ENCODE results near the gene PPFIA1. TPM values are rescaled to one million over a fixed set of nuclear protein-coding genes. Genes with fewer than 3 reads are reported as not detected.
"Not testable (repeated sequence)": the region's sequence is repeated elsewhere in the genome, so short reads cannot be mapped to it uniquely, and the experiment has no call there.

The PPFIA1 gene
- polyA plus RNA-seq, 3 donors from 2014 or later = 4.6 to 13.4 (median 6.3) TPM

- peaks cover 7 to 12% (median 10%) of the 10 kb centered on the region in 3 donors for H3K27me3 Mint-ChIP-seq (ENCODE audit: low read depth in 3 of 3)
- H3K9me3 Mint-ChIP-seq = no peaks in the 10 kb centered on the region
- no peak for DNase-seq
- no peaks in the 10 kb centered on the region for H3K36me3 Mint-ChIP-seq
- H3K4me1 Mint-ChIP-seq = no peaks in the 10 kb centered on the region
- no peak overlapping the region for H3K27ac Mint-ChIP-seq
- H3K4me3 Mint-ChIP-seq = no peak overlapping the region
Observed at GRCh38 chr11:70242885-70243284, 27.6 kb upstream of the PPFIA1 start.

DNA sequence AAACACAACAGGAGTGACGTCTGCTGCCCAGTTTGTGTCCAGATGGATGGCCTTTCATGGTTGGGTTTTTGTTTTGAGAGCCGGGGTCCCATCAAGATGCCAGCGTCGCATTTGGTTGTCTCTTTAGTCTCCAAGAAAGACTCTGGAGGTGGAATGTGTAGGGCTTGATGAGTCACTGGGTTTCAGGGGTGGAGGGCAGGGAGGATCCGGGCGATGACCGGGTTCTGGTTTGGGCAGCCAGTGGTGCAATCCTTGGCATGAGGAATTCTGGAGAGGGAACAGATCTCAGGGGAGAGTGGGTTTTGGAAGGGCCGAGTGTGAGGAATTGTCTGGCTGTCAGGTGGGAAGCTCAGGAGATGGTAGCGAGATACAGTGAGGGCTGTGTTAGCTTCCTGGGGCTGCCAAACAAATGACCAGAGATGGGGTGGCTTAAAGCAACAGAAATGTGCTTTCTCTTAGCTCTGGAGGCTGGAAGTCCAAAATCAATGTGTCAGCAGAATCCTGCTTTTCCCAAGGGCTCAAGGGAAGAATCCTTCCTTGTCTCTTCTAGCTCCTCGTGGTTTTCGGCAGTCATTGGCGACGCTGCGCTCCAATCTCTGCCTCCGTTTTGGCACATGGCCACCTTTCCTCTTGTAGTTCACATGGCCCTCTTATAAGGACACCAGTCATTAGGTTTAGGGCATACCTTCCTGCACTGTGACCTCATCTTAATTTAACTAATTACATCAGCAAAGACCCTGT is 26.4 kb upstream of the PPFIA1 start:
- Mint-ChIP-seq H3K4me3 (no peak overlapping the region), H3K36me3 (no peaks in the 10 kb centered on the region), H3K4me1 (no peaks in the 10 kb centered on the region), H3K27ac (no peak overlapping the region), H3K27me3 (ENCODE audit: low read depth in 3 of 3) (peaks cover 7 to 12% (median 10%) of the 10 kb centered on the region in 3 donors), H3K9me3 (no peaks in the 10 kb centered on the region)
- DNase-seq = no peak

DNA sequence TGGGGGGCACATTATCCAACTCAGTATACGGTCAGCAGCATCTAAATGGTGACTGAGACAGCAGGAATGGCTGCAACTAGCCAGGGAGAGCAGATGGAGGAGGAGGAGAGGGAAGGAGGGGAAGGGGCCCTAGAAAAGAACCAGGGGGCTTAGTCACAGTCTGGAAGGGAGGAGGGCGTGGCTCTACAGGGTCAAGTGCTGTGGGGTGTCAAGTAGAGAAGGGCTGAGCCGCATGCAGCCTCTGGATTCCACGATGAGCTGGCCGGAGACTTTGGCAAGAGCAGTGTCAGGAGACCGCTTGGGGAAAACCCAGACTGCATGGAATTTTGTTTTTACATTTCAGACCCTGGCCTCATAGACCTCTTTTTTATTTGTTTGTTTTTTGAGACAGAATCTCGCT is 25.8 kb upstream of the PPFIA1 start:
- Mint-ChIP-seq H3K27ac (no peak overlapping the region), H3K27me3 (ENCODE audit: low read depth in 3 of 3) (peaks cover 5 to 13% (median 8%) of the 10 kb centered on the region in 3 donors), H3K9me3 (no peaks in the 10 kb centered on the region), H3K36me3 (no peaks in the 10 kb centered on the region), H3K4me1 (no peaks in the 10 kb centered on the region), H3K4me3 (no peak overlapping the region)
- no peak for DNase-seq

GRCh38 chr11:70246196-70246595 is 24.3 kb upstream of the PPFIA1 start:
- Mint-ChIP-seq H3K27ac (no peak overlapping the region), H3K4me3 (no peak overlapping the region)

DNA sequence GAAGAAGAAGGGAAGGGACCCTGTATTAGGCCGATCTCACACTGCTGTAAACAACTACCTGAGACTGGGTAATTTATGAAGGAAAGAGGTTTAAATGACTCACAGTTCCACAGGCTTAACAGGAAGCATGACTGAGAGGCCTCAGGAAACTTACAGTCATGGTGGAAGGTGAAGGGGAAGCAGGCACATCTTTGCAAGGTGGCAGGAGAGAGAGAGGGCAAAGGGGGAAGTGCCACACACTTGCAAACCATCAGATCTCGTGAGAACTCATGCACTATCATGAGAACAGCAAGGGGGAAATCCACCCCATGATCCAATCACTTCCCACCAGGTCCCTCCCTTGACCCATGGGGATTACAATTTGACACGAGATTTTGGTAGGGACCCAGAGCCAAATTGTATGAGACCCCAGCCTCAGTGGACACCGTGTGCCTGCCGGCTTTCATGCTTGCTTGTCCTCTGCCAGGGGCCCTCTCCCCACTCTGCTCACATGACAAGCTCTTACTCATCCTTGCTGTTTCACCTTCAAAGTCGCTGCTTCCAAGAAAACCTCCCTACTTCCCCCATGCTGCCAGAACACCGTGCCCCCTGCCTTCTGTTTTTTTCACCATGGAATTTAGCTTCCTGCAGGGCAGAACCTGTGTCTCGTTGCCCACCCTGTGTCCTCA is 23.3 kb upstream of the PPFIA1 start:
- Mint-ChIP-seq H3K27me3 (ENCODE audit: low read depth in 3 of 3) (peaks cover 7 to 13% (median 8%) of the 10 kb centered on the region in 3 donors), H3K36me3 (no peaks in the 10 kb centered on the region), H3K27ac (no peak overlapping the region), H3K4me3 (no peak overlapping the region), H3K9me3 (no peaks in the 10 kb centered on the region), H3K4me1 (no peaks in the 10 kb centered on the region)
- DNase-seq = no peak

More at GRCh38 chr11:70246196-70246595, 24.3 kb upstream of the PPFIA1 start:
- Mint-ChIP-seq H3K27me3 (ENCODE audit: low read depth in 3 of 3) (peaks cover 7 to 13% (median 8%) of the 10 kb centered on the region in 3 donors), H3K36me3 (no peaks in the 10 kb centered on the region), H3K9me3 (no peaks in the 10 kb centered on the region), H3K4me1 (no peaks in the 10 kb centered on the region)
- no peak for DNase-seq

- H3K36me3 Mint-ChIP-seq = no peaks in the 10 kb centered on the region
- DNase-seq = no peak
- peaks cover 7 to 13% (median 11%) of the 10 kb centered on the region in 3 donors for H3K27me3 Mint-ChIP-seq (ENCODE audit: low read depth in 3 of 3)
- no peak overlapping the region for H3K27ac Mint-ChIP-seq
- H3K4me3 Mint-ChIP-seq = no peak overlapping the region
- no peaks in the 10 kb centered on the region for H3K9me3 Mint-ChIP-seq
- H3K4me1 Mint-ChIP-seq = peaks cover 1 to 3% of the 10 kb centered on the region in 2 donors
Observed at GRCh38 chr11:70247710-70248072, 22.8 kb upstream of the PPFIA1 start.

GRCh38 chr11:70250876-70251658 is 19.4 kb upstream of the PPFIA1 start:
- Mint-ChIP-seq H3K27ac (no peak overlapping the region), H3K9me3 (no peaks in the 10 kb centered on the region), H3K4me3 (no peak overlapping the region), H3K4me1 (peaks cover 10 to 13% of the 10 kb centered on the region in 2 donors), H3K36me3 (no peaks in the 10 kb centered on the region), H3K27me3 (ENCODE audit: low read depth in 3 of 3) (peaks cover 4 to 15% (median 5%) of the 10 kb centered on the region in 3 donors)
- DNase-seq = no peak

DNA sequence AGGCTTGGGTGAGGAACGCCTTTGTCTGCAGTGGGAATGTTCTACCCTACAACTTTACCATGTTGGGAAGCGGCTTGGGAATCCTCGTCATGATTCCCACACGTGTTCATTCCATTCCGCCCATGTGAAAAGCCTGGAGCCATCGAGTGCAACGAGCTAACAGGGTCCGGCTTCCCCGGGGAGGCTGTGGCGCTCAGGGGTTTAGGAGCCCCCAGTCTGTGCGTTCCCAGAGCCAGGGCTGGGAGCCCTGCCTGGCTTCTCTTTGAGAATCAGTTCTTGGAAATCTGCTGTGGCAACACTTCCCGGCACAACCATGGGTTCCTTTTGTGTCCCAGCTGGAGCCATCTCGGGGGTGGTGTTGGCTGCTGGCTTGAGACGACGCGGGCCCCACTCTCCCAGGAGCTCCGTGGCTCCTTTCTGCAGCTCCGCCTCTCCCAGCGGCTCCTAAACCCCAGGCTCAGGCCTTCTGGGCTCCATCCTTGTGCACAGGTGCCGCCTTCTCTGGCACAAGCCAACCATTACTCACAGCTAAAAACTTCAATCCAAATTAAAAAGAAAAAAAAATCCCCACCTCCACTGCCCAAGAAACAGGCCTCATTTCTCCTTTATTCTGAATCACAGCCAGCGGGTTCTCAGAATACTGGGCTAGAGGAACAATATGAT is 18.7 kb upstream of the PPFIA1 start:
- Mint-ChIP-seq H3K27me3 (ENCODE audit: low read depth in 3 of 3) (peaks cover 4 to 15% (median 5%) of the 10 kb centered on the region in 3 donors), H3K9me3 (no peaks in the 10 kb centered on the region), H3K4me1 (peaks cover 10 to 13% of the 10 kb centered on the region in 2 donors), H3K36me3 (no peaks in the 10 kb centered on the region), H3K27ac (no peak overlapping the region), H3K4me3 (no peak overlapping the region)
- no peak for DNase-seq

- peak; percentile 35 to 58 (median 56) for DNase-seq
- Mint-ChIP-seq H3K36me3 (no peaks in the 10 kb centered on the region), H3K4me1 (peaks cover 10 to 13% of the 10 kb centered on the region in 2 donors), H3K4me3 (peak overlapping the region in 4 of 5 donors; percentile 34 to 73 (median 43)), H3K27me3 (ENCODE audit: low read depth in 3 of 3) (peaks cover 2 to 21% (median 4%) of the 10 kb centered on the region in 3 donors), H3K27ac (peak overlapping the region in 1 of 6 donors; percentile 22), H3K9me3 (no peaks in the 10 kb centered on the region)
Observed at GRCh38 chr11:70252844-70253243, 17.6 kb upstream of the PPFIA1 start.

GRCh38 chr11:70255477-70256116 is 14.9 kb upstream of the PPFIA1 start:
- no peaks in the 10 kb centered on the region for H3K36me3 Mint-ChIP-seq
- DNase-seq = no peak
- no peak overlapping the region for H3K4me3 Mint-ChIP-seq
- peaks cover 2 to 21% (median 6%) of the 10 kb centered on the region in 3 donors for H3K27me3 Mint-ChIP-seq (ENCODE audit: low read depth in 3 of 3)
- H3K27ac Mint-ChIP-seq = no peak overlapping the region
- H3K4me1 Mint-ChIP-seq = peaks cover 10 to 13% of the 10 kb centered on the region in 2 donors
- H3K9me3 Mint-ChIP-seq = no peaks in the 10 kb centered on the region

- H3K27ac Mint-ChIP-seq, DNase-seq, H3K9me3 Mint-ChIP-seq, H3K36me3 Mint-ChIP-seq, H3K4me3 Mint-ChIP-seq, H3K4me1 Mint-ChIP-seq: not testable (repeated sequence)
- peaks cover 5 to 16% (median 6%) of the 10 kb centered on the region in 3 donors for H3K27me3 Mint-ChIP-seq (ENCODE audit: low read depth in 3 of 3)
Observed at GRCh38 chr11:70259077-70259476, 11.4 kb upstream of the PPFIA1 start.

DNA sequence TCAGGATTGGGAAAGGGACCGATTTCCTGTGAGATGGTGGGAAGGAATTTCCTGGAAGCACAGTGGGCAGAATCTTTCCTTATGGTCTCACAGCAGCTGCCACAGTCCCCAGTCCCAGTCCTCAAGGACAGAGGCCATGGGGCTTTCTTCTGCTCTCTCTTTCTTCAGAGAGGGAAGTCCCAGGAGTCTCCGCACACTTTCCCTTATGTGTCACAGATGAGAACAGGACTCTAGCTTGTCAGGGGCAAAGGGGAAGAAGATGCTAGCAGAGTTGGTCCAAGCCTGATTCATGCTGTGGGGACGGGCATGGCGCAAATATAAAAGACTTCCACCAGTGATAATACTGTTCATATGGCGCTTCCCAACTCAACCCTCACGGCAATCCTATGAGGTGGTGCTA is 7.5 kb upstream of the PPFIA1 start:
- Mint-ChIP-seq H3K4me3 (no peak overlapping the region), H3K27me3 (ENCODE audit: low read depth in 3 of 3) (peaks cover 2 to 17% (median 9%) of the 10 kb centered on the region in 3 donors), H3K9me3 (no peaks in the 10 kb centered on the region), H3K27ac (no peak overlapping the region), H3K4me1 (no peaks in the 10 kb centered on the region), H3K36me3 (no peaks in the 10 kb centered on the region)
- no peak for DNase-seq

GRCh38 chr11:70263363-70263762 is 7.1 kb upstream of the PPFIA1 start:
- H3K27ac Mint-ChIP-seq = no peak overlapping the region
- DNase-seq = no peak
- H3K4me3 Mint-ChIP-seq = no peak overlapping the region
- no peaks in the 10 kb centered on the region for H3K4me1 Mint-ChIP-seq
- H3K27me3 Mint-ChIP-seq (ENCODE audit: low read depth in 3 of 3) = peaks cover 2 to 19% (median 11%) of the 10 kb centered on the region in 3 donors
- no peaks in the 10 kb centered on the region for H3K9me3 Mint-ChIP-seq
- no peaks in the 10 kb centered on the region for H3K36me3 Mint-ChIP-seq

All from immature natural killer cell (primary cell).